DOHH2 (cell line): ENCODE measurements around the gene MAP2.

ENCODE experiments used
- H3F3A ChIP-seq: fragments of 200-600 bp; sonication (generic), shearing (Covaris generic); 2 replicates; pipeline ENCODE4 v1.6.0; 2016; ENCODE audit warnings: antibody characterized with exemption, mild to moderate bottlenecking; ENCODE audit not compliant: control insufficient read depth, insufficient read depth
- H3K27ac ChIP-seq: fragments of 200-600 bp; sonication (generic); 2 replicates; pipeline ENCODE4 v1.5.1; 2014; ENCODE audit warnings: low read depth, mild to moderate bottlenecking, low read length, moderate library complexity
- H3K27me3 ChIP-seq: fragments of 200-600 bp; sonication (generic); 2 replicates; pipeline ENCODE4 v1.6.1; 2014; ENCODE audit warnings: mild to moderate bottlenecking, low read length, mixed read lengths; ENCODE audit not compliant: control insufficient read depth
- H3K36me3 ChIP-seq: fragments of 200-600 bp; sonication (generic); 2 replicates; pipeline ENCODE4 v1.6.1; 2014; ENCODE audit warnings: mild to moderate bottlenecking, low read length, moderate library complexity, mixed read lengths; ENCODE audit not compliant: control insufficient read depth
- H3K4me1 ChIP-seq: fragments of 200-600 bp; sonication (generic); 2 replicates; pipeline ENCODE4 v1.6.1; 2014; ENCODE audit warnings: mild to moderate bottlenecking, low read length, mixed read lengths; ENCODE audit not compliant: control insufficient read depth
- H3K4me2 ChIP-seq: fragments of 200-600 bp; sonication (generic); 2 replicates; pipeline ENCODE4 v1.6.0; 2014; ENCODE audit warnings: mild to moderate bottlenecking, low read length, moderate library complexity
- H3K4me3 ChIP-seq: fragments of 200-600 bp; sonication (generic); 2 replicates; pipeline ENCODE4 v1.5.1; 2014; ENCODE audit warnings: mild to moderate bottlenecking, low read length, mixed read lengths
- H3K79me2 ChIP-seq: fragments of 200-600 bp; sonication (generic); 2 replicates; pipeline ENCODE4 v1.6.1; 2014; ENCODE audit warnings: mild to moderate bottlenecking, low read length, mixed read lengths; ENCODE audit not compliant: control insufficient read depth
- H3K9me2 ChIP-seq: fragments of 200-600 bp; sonication (generic); replicated peaks from 2 replicates; pipeline ENCODE4 v1.6.1; 2014; ENCODE audit warnings: mild to moderate bottlenecking, low read length, mixed read lengths; ENCODE audit not compliant: control insufficient read depth
- H3K9me3 ChIP-seq: fragments of 200-600 bp; sonication (generic); 2 replicates; pipeline ENCODE4 v1.6.1; 2014; ENCODE audit warnings: antibody characterized with exemption, low read length, mixed read lengths; ENCODE audit not compliant: control insufficient read depth, insufficient read depth
- H4K20me1 ChIP-seq: fragments of 200-600 bp; sonication (generic); 2 replicates; pipeline ENCODE4 v1.6.0; 2014; ENCODE audit warnings: low read depth, mild to moderate bottlenecking, antibody characterized with exemption, low read length, moderate library complexity; ENCODE audit not compliant: control insufficient read depth, insufficient read depth
- EZH2phosphoT487 ChIP-seq: fragments of 200-600 bp; sonication (generic); IDR thresholded peaks from 2 replicates; pipeline ENCODE4 v1.6.1; 2017; ENCODE audit warnings: borderline replicate concordance, mild to moderate bottlenecking, antibody characterized with exemption, low read length, moderate library complexity, mixed read lengths
- TF ChIP-seq, protein P1 (sequence below): fragments of 200-600 bp; sonication (generic); IDR thresholded peaks from one replicate; pipeline ENCODE4 v1.5.1; 2014; ENCODE audit warnings: antibody characterized with exemption, mild to moderate bottlenecking, low read depth, low read length; ENCODE audit not compliant: poor library complexity, severe bottlenecking

Gene MAP2

DNA sequence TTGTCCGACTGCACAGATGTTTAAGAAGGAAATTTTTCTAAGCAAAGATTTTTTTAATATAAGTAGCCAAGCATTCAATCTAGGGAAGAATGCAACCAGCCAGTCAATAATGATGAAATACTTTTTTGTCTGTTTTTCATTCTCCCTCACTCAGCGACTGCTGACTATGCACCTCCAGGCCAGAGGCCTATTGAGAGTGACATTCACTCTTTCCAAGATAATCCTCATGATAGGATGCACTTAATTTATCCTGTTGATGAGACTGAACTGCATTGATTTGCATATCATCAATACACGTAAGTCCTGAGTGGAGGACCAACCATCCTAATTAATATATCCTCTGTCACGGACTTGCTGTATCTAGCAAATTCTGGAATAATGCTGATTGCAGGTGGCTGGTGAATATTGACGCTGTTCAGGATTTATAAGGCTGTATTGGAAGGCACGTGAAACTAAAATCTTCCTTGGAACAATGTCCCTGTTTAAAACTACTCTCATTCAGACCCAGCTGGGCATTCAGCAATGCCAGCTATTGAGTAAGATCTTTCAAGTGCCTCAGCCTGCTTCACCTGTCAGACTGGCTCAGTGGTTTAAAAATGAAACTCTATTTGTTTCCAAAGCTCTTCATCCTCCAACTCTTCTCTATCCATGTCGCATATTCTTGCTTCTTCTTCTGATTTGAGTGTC is 142.2 kb downstream of the MAP2 start:
- H3F3A ChIP-seq = no peaks in the 10 kb centered on the region
- no peaks in the 10 kb centered on the region for H3K9me3 ChIP-seq
- no peaks in the 10 kb centered on the region for H3K79me2 ChIP-seq
- no peak overlapping the region for H3K4me2 ChIP-seq
- H3K9me2 ChIP-seq = no peaks in the 10 kb centered on the region
- no peak overlapping the region for H3K27ac ChIP-seq
- TF ChIP-seq EZH2phosphoT487 = no peak
- TF ChIP-seq, protein P1, sequence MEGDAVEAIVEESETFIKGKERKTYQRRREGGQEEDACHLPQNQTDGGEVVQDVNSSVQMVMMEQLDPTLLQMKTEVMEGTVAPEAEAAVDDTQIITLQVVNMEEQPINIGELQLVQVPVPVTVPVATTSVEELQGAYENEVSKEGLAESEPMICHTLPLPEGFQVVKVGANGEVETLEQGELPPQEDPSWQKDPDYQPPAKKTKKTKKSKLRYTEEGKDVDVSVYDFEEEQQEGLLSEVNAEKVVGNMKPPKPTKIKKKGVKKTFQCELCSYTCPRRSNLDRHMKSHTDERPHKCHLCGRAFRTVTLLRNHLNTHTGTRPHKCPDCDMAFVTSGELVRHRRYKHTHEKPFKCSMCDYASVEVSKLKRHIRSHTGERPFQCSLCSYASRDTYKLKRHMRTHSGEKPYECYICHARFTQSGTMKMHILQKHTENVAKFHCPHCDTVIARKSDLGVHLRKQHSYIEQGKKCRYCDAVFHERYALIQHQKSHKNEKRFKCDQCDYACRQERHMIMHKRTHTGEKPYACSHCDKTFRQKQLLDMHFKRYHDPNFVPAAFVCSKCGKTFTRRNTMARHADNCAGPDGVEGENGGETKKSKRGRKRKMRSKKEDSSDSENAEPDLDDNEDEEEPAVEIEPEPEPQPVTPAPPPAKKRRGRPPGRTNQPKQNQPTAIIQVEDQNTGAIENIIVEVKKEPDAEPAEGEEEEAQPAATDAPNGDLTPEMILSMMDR = no peak
- H4K20me1 ChIP-seq = no peaks in the 10 kb centered on the region
- no peaks in the 10 kb centered on the region for H3K27me3 ChIP-seq
- H3K36me3 ChIP-seq = no peaks in the 10 kb centered on the region
- H3K4me3 ChIP-seq = no peak overlapping the region
- peaks cover 15% of the 10 kb centered on the region for H3K4me1 ChIP-seq

DNA sequence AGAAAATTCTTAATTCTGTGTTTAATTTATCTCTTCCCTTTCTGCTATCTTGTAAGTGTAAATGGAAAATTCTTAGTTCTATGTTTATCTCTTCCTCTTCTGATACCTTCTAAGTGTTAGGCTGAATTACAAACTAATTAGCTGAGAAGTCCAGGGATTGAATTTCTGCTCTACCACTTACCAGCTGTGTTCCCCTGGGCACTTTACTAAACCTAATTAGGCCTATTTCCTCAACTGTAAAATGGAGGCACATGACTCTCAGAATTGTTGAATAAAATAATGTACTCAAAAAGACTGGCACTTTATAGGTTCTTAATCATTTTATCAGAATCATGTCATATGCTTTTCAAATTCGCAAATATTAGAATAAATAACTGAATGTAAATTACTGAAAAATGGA is 146.3 kb downstream of the MAP2 start:
- Histone ChIP-seq H4K20me1 (no peaks in the 10 kb centered on the region), H3K27me3 (no peaks in the 10 kb centered on the region), H3K9me3 (no peaks in the 10 kb centered on the region), H3K9me2 (no peaks in the 10 kb centered on the region), H3K79me2 (no peaks in the 10 kb centered on the region), H3K4me3 (no peak overlapping the region), H3K36me3 (no peaks in the 10 kb centered on the region), H3K4me2 (no peak overlapping the region), H3K4me1 (peaks cover 10% of the 10 kb centered on the region), H3F3A (no peaks in the 10 kb centered on the region), H3K27ac (no peak overlapping the region)
- TF ChIP-seq, protein P1 = no peak
- TF ChIP-seq EZH2phosphoT487 = no peak

DNA sequence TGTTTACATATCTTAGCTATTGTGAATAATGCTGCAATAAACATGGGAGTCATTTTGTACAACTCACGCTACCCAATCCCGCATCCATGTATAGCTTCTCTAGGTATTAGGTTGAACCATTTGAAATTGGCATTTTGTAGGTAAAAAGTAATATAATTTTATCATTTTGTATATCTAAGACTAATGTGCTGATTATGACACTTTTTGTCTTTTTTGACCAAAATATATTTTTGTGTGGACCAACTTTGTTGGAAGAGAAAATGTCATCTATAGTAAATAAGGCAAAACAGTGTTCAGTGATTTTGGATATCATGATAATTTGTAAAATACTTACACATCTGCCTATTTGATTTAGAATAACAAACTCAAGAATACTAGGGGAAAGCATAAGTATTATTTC is 150.7 kb downstream of the MAP2 start:
- Histone ChIP-seq H3K27me3 (no peaks in the 10 kb centered on the region), H3K9me2 (no peaks in the 10 kb centered on the region), H3F3A (no peaks in the 10 kb centered on the region), H3K36me3 (no peaks in the 10 kb centered on the region), H3K27ac (no peak overlapping the region), H3K4me2 (no peak overlapping the region), H3K4me3 (no peak overlapping the region), H3K79me2 (no peaks in the 10 kb centered on the region), H3K9me3 (no peaks in the 10 kb centered on the region), H3K4me1 (peaks cover 3% of the 10 kb centered on the region; the same call in 1 of the 2 replicates), H4K20me1 (no peaks in the 10 kb centered on the region)
- TF ChIP-seq EZH2phosphoT487 = no peak
- TF ChIP-seq, protein P1 = no peak
